Endometrial microvascular endothelial cells (primary cell): ENCODE results near the gene MGAT3. TPM values are rescaled to one million over a fixed set of nuclear protein-coding genes. Genes with fewer than 3 reads are reported as not detected.

Source experiments
- in situ Hi-C: cut with HindIII; loops from 2 replicates; pipeline ENCODE4 v1.10.0; 2017; ENCODE audit warnings: low sequenced_read_pairs, low pct_unique_long_range_greater_than_20kb; ENCODE audit errors: inconsistent ontology term
- total RNA-seq: library from RNA; depleted of rRNA; stranded (reverse); fragments of >200 nt; gene quantifications from one replicate; pipeline ENCODE4 v1.2.3, GENCODE V29; 2015; ENCODE audit errors: inconsistent ontology term

Gene MGAT3
- total RNA-seq, 1 donor from 2014 or later, result not detected

DNA sequence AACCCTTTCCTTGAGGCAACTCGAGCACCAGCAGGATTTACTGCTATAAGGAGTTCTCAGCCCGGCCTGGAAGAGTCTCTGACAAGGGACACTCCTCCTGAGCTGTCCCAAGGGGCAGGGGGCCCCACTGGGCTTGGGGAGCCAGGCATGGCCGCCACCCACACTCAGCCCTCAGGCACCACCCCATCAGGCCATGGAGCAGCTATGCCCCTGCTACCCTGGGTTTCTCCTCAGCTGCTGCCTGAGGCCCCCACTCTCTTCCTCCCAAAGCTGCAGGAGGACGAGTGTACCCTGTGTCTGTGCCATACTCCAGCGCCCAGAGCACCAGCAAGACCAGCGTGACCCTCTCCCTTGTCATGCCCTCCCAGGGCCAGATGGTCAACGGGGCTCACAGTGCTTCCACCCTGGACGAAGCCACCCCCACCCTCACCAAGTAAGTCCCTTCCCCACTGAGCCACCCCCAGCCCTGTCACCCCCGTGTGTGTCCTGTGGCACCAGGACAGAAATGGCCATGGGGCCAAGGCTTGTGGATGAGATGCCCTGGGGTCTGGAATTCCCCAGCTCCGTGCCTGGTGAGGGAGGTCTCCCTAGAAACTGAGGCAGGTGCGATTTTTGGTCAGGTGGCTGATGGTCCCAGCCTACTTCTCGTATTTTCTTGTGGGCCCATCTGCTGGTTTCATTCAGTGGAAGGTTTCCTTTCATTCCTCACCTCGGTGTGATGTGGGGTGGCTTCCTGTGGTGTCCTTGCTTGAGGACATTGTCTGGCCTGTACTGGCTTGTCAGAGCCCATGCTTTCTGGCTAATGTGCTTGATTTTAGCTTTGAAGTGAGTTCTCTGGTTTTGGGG is 28.8 kb upstream of the MGAT3 start:
- in situ Hi-C loops, result no loop called here

DNA sequence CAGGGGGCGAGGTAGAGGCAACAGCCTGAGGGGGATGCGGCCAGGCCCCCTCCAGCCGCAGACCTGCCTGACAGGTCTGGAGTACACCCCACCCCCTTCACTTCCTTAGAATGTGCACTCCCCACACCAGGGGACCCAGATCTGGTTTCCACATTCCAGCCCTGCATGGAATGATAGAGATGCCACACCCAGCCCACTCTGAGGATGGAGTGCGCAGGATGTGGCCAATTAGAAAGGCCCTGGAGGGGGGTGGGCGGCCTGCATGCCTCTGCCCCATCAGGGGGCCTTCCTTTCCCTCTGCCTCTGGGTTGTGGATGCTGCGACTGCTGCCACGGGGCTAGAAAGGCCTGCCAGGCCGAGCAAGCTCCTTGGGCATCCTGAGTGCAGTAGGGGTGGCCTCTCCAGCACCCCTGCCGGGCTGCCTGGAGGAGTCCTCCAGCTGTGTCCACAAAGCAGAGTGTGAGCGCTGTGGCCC is 28.2 kb upstream of the MGAT3 start:
- in situ Hi-C loops, result no loop called here

DNA sequence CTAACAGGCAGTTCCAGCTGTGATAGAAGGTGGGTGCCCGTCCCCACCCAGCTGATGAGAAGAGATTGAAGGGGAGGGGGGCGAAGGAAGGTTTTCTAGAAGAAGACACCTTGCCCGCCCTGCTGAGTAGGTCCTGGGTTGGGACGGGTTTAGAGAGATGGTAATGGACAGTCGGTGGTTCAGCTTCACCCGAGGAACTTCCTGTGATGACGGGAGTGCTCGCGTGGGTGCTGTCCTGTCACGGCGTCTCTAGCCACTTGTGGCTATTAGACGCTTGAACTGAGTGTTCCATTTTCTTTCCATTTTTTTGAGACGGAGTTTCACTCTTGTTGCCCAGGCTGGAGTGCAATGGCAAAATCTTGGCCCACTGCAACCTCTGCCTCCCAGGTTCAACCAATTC is 27.6 kb upstream of the MGAT3 start:
- in situ Hi-C loops, result no loop called here

DNA sequence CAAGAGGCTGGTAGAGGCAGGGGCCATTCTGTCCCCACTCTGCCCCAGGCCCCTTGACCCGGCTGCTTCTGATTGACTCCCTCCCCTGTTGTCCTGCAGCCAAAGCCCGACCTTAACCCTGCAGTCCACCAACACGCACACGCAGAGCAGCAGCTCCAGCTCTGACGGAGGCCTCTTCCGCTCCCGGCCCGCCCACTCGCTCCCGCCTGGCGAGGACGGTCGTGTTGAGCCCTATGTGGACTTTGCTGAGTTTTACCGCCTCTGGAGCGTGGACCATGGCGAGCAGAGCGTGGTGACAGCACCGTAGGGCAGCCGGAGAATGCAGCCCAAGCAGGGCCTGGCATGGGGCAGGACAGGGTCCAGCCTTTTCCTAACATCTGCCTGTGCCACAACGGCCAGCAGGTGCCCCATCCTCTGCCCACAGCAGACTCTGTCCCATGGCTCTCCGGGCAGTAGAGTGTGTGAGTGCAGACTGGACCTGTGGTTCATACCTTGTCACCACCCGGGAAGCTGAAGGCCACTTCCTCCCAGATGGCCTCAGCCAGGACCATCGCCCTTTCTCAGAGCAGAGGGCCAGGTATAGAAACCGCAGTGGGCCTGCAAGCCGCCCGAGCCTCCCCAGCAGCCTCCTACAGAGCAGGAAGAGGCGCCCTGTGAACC is 26.8 kb upstream of the MGAT3 start:
- in situ Hi-C loops, result no loop called here

DNA sequence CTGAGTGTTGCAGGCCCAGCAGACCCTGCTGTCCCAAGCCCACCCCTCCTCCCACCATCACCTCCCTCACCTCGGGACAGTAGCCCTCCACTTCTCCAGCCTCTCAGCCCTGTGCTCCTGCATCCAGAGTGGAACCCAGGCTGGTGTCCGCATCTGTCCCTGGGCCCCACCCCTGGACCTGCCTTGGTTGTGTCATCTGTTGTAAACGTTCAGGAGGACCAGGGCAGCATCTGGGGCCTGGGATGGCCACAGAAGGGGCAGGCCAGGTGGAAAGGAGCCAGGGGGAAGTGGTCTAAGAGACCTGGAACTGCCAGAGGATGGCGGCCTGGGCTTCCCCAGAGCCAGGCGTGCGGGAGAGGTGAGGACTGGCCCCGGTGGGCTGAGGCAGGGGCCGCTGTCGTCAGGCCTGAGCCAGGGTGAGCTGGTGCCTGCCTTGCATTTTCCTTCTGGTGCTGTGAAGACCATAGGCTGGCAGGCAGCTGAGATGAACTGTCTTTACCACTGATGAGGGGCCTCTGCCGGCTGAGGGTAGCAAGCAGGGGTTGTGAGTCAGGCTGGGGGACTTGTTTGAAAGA is 26.1 kb upstream of the MGAT3 start:
- in situ Hi-C loops, result no loop called here

DNA sequence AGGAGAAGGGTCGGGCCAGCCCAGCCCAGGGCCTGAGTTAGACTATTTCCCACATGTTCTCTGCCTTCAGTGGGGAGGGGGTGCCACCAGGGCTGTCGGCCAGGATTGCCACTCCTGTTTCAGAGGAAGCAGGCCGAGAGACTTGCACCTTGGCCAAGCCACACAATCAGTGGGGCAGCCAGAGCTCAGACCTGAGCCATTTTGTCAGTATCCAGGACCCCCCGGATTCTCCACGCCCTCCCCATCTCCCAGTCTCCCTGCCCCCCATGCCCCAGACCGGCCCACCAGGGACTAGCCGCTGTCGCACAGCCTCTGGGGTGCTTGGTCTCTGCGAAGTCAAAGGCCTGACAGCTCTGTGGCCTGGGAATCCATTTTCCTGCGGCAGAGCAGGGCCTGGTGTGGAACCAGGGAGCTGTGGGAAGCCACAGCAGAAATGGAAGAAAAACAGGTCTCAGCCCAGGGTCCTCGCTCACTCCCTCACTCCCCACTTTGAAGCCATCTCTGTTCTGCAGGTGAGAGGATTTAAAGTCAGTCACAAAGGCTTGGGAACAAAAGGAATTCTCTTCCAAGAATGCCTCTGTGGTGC is 25.5 kb upstream of the MGAT3 start:
- in situ Hi-C loops, result no loop called here

DNA sequence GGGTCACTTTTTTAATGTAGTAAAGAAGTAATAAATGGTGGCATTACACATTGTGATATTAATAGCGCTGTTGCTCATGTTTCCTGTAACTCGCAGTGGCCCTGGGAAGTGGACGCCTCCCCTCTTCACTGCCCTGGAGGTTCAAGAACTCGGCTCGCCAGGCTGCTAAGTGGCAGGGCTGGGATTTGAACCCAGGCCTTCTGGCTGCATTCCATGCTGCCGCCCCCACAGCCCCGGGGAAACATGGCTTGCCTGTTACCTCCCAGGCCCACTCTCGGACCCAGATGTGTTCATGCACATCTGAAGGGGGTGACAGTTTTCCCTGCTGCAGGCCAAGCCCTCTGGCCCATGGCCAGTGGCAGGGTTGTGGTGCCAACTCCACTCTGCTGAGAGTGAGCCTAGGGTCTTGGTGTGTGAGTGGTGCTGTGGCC is 25.0 kb upstream of the MGAT3 start:
- in situ Hi-C loops, result no loop called here

DNA sequence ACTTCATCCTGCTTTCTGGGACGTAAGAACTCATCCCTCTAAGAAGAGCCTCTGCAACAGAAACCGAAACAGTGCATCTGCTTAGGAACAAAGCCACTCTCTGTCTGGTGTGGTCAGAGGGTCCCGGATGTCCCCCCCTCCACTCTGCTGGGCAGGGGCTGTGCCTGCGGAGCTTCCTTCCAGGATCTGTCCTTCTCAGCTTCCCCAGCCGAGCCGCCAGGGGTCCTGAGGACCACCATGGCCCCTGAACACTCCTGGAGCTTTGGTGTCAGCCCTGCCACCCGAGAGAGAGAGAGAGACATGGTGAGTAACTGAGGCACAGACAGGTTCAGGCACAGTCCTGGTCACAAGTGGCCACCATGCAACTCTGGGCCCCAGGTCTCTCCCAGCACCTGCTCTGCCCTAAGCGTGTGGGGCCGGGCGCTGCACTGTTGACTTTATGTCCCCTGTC is 24.4 kb upstream of the MGAT3 start:
- in situ Hi-C loops, result no loop called here

DNA sequence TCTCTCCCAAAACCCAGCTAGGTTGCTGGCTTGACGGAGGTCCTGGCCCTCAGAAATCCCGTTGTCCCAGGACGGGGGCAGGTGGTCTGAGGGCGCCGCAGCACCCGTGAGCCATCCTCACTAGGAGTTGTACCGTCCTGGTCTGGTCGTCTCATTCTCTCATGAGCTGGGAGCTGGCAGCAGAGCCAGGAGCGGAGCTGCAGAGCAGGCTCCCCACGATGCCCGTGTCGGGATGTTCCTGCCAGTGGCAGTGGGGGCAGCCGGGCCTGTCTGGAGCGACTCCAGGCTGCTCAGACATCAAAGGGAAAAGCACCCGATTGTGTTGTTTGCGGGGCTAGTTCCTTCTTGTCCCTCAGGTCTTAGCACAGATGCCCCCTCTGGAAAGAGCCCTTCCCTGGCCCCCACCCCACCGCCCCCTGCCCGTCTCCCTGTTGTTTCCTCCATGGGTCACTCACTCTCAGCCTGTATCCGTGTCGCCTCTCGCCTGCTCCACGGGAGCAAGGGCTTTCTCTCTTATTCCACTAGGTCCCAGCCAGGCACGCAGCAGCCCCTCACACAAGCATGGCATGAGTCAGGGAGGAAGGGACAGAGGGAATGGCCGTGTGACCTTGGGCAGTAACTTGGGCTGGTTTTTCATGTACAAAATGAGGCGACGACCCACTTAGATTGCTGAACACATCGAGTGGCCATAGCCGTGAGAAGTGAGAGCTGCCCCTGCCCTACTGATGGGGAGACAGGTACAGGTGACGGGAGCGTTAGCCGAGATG is 23.2 kb upstream of the MGAT3 start:
- in situ Hi-C loops, result no loop called here

DNA sequence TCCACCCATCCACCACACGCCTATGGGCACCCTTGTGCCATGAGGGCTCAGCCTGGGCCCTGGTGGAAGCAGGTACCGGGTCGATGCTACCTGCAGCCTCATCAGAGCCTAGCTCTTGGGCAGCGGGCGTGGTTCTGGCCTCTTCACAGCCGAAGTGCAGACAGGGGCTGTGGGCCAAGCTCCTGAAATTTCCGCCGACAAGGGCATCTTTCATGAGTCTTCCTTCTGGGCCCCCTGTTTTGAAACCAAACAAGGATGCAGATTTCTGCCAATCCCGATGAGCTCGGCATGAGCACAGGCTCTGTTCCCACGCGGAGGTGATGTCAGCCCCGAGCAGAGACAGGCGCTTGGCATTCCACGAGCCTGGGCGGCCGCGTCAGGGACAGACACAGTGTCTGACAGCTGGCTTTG is 22.6 kb upstream of the MGAT3 start:
- in situ Hi-C loops, result no loop called here

DNA sequence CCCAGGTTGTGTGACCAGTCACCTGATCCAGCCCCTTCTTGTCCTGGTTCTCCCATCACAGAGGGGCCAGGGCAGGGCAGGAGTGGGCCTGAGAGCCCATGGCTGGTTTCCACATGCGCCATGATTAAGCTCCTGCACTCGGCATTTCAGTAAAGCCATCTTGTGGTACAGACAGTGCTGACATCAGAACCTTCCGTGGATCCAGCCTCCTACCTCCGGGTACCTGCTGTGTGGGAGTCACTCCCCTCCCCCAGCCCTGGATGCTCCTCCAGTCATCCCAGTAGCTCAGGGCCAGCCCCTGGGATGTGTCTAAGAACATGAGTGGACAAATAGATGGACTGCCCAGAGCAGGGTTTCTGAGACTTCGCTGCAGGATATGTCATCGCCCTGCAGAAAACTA is 22.1 kb upstream of the MGAT3 start:
- in situ Hi-C loops, result no loop called here

DNA sequence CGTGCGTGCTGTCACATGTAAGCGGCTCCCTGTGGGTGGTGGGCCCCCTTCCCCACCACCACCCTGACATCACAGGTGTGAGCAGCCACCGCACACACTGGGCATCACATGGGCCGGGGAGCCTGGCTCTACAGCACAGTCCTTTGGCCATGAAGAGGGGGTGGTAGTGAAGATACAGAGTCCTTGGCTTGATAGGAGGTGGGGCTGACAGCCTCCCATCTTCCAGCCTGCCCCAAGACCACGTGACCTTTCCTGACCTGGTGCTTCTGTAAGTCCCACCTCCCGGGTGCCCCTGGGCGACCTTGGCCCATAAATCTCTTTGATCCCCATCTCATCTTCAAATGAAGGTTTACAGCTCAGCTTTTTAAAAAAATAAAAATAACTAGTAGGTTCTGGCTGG is 21.2 kb upstream of the MGAT3 start:
- in situ Hi-C loops, result no loop called here

DNA sequence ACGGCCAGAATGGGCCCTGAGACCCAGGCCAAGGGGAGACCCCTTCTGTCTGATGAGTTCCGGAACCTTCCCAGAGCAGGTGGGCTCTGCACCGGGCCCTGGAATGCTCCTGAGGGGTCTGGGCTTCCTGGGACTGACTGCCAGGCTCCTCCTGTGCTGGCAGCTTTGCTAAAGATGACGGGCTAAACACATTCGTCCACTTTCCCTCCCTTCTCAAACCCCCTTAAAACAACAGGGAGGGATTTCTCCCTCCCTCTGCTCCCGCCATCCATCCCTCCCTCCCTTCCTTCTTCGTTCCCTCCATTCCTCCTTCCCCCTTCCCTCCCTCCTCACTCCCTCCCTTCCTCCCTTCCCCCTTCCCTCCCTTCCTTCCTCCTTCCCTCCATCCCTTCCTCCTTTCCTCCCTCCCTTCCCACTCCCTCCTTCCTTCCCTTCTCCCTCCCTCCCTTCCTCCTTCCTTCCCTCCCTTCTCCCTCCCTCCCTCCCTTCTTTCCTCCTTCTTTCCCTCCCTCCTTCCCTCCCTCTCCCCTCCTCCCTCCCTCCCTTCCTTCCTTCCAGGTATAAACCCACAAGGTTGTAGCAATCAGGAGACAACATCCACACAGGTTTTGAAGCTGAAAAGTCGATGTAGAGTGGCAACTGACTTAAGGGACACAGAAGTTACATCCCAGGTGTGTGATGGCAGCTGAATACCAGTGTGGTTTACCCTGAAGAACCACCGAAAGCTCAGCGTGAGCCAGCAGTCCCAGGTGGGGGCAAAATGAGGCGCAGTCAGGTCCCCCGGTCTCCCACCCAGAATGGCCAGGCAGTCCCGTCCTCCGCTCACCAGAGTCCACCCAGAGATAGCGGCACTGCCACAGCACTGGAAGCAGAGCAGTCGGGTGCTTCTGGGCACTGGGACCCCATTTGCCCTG is 18.8 kb upstream of the MGAT3 start:
- in situ Hi-C loops, result no loop called here

DNA sequence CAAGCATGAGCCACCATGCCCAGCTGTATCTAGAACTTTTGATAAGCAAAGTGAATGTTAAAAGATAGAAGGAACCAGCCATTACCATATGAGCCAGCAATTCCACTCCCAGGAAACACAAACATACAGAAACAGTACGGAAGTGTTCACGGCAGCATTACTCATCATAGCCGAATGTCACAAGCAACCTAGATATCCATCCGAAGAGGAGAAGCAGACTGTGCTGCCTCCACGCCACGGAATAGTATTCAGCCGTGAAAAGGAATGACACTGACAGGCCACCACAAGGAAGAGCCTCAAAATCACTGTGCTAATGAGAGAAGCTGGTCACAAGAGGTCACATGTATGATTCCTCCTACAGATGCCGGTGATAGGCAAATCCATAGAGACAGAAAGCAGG is 17.6 kb upstream of the MGAT3 start:
- in situ Hi-C loops, result no loop called here

DNA sequence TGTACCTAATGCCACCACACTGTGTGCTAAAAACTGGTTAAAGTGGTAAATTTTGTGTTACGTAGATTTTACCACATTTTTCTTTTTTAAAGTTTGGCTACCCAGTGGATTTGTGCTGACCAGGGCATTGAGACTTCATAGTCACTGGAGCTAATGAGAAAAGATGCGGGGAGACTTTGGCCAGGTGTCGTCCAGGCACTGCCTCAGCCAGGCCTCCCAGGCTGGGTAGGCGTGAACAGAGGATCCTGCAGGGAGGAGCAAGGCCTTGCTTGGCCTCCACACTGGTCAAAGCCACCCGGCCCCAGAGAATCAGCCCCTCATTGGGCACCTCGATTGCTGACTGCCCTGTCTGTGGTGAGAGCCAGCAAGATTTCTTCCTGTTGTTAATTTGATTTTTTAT is 13.4 kb upstream of the MGAT3 start:
- in situ Hi-C loops, result no loop called here

DNA sequence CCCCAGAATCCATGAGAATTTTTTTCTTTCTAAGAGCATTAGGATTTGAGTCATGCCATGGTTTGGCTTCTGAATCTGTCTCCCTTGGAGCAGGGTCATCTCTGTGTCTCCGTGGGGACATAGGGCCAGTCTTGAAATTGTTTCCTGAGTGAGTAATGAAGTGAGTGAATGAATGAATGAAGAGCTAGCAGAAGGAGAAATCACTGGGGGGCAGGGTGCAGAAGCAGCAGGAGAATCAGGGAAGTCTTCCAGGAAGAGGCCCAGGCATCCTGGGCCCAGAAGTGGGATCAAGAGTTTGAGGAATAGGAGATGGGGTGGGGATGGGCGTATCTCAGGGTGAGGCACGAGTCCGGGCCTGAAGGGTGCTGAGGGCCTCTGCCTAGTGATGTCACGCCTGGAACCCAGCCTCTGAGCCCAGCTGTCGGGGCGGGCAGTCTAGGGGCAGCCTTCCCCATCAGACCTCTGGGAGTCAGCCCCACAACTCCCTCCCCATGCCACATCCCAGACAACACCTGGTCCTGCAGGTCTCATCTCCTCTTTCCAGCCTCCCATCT is 12.5 kb upstream of the MGAT3 start:
- in situ Hi-C loops, result no loop called here

DNA sequence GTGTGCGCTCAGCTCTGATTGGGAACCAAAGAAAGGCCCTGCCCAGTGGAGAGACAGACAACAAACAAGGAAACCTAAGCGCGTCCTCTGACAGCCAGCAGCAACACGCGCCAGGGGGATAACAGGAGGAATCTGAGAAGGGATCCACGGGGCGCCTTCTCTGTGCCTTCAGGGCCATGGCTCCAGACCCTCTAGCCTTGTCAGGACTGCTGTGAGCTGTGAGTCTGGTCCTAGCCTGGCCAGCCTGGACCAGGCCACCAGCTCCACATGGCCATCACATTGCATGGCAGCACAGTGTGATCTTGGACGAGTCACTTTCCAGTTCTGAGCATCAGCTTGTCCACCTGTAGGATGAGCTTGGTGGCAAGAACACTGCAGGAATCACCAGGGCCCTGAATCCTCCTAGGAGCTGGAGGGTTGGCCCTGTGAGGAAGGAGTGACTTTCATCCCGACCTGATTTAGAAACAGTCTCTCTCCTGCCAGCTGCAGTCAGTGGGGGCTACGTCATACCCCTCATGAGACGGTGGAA is 11.8 kb upstream of the MGAT3 start:
- in situ Hi-C loops, result no loop called here
